ENCODE data around the gene AGBL4. TPM values are rescaled to one million over a fixed set of nuclear protein-coding genes. Genes with fewer than 3 reads are reported as not detected.

The AGBL4 gene
- total and polyA plus RNA-seq, 2 of the 4 experiments (the other 2 are of a cell fraction) = not detected

DNA sequence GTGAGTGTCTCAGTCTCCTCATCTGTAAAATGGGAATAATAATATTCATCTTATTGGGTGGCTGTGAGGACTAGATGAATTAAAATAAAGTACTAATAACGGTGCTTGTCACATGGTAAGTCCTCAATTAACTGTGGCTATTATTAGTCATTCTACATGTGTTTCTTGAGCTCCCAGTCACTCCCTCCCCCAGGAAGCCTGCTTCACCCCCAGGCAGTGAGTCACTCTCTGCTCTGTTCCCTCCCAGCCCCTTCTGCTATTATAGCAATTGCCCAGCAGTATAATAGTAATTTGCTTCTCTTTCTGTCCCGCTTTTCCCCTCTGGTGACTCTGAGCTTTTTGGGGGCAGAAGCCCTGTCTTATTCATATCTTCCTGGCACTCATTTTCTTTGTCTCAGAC is 1349.1 kb downstream of the AGBL4 start:
- CTCF ChIA-PET = no interaction called here
- no peak for TF ChIP-seq MAFK (IDR thresholded peaks at IDR 0.05; ENCODE audit: low read depth, low read length)
- no peak for TF ChIP-seq BHLHE40 (IDR thresholded peaks at IDR 0.05; ENCODE audit: low read depth, low read length)
- 0 out of 2 replicates have a peak, but pooled peaks have one; percentile 26 for TF ChIP-seq MAZ (IDR thresholded peaks at IDR 0.05; ENCODE audit: borderline replicate concordance, low read depth, low read length)
- TF ChIP-seq, protein P1, sequence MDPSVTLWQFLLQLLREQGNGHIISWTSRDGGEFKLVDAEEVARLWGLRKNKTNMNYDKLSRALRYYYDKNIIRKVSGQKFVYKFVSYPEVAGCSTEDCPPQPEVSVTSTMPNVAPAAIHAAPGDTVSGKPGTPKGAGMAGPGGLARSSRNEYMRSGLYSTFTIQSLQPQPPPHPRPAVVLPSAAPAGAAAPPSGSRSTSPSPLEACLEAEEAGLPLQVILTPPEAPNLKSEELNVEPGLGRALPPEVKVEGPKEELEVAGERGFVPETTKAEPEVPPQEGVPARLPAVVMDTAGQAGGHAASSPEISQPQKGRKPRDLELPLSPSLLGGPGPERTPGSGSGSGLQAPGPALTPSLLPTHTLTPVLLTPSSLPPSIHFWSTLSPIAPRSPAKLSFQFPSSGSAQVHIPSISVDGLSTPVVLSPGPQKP (IDR thresholded peaks at IDR 0.05; ENCODE audit: borderline replicate concordance, low read depth, low read length) = no peak
- TF ChIP-seq MXI1 (IDR thresholded peaks at IDR 0.05; ENCODE audit: borderline replicate concordance, low read depth, low read length) = no peak
- H4K91ac ChIP-seq (ENCODE audit: insufficient read depth, low read depth, low read length) = no peak overlapping the region
- H3K4me1 ChIP-seq (ENCODE audit: control insufficient read depth, insufficient read depth, low read length) = no peaks in the 10 kb centered on the region
- no peak overlapping the region for H3K14ac ChIP-seq (replicated peaks; ENCODE audit: low read depth, low read length)
- H3K23ac ChIP-seq (ENCODE audit: low read depth, low read length) = no peak overlapping the region
- no peak overlapping the region for H3K4me3 ChIP-seq (ENCODE audit: insufficient read depth, low read depth, low read length)
- no TSS peak for BruUV-seq (replicated peaks)
- no peak overlapping the region for H2BK5ac ChIP-seq (ENCODE audit: low read depth, low read length, poor library complexity, severe bottlenecking)
- ATAC-seq (ENCODE audit: low read depth) = no peak
- H4K8ac ChIP-seq (ENCODE audit: low read depth in 2 of 2, low read length in 2 of 2) = no peak overlapping the region
- no peak overlapping the region for H3K27ac ChIP-seq (ENCODE audit: insufficient read depth, low read length)
- no peak overlapping the region for H2AK9ac ChIP-seq (replicated peaks; ENCODE audit: low read depth, low read length, poor library complexity)
- H2AFZ ChIP-seq (replicated peaks; ENCODE audit: low read length, poor library complexity) = no peak overlapping the region
- intact Hi-C loops (cut with micrococcal nuclease) (no loop called here), dilution Hi-C loops (cut with HindIII; ENCODE audit: low sequenced_read_pairs, unreplicated experiment) (no loop called here), in situ Hi-C loops (cut with MboI; ENCODE audit: low sequenced_read_pairs) (loop anchor here (5.0 to 25.0 kb wide), 3 partner anchors 143 to 1670 kb away; no protein-coding TSS in a partner anchor)
- H2BK15ac ChIP-seq (ENCODE audit: low read depth, low read length) = no peak overlapping the region
- peak; percentile 35 for DNase-seq
- H3K56ac ChIP-seq (ENCODE audit: extremely low read depth, insufficient read depth, low read length) = no peak overlapping the region
- H3K4me2 ChIP-seq (ENCODE audit: low read depth, low read length) = no peak overlapping the region
- no peaks in the 10 kb centered on the region for H3K9me1 ChIP-seq (ENCODE audit: insufficient read depth, low read length)
- no peak overlapping the region for H2BK120ac ChIP-seq (ENCODE audit: low read depth, low read length)
- no peak overlapping the region for H2BK20ac ChIP-seq (ENCODE audit: low read depth, low read length)
- H3K9ac ChIP-seq (ENCODE audit: low read depth, low read length) = no peak overlapping the region
- no peak overlapping the region for H3K4ac ChIP-seq (ENCODE audit: low read depth, low read length)
- H3K9me3 ChIP-seq (ENCODE audit: control insufficient read depth, insufficient read depth, low read length) = no peaks in the 10 kb centered on the region
- H3K36me3 ChIP-seq (ENCODE audit: control insufficient read depth, insufficient read depth, low read length) = no peaks in the 10 kb centered on the region
- POLR2A ChIA-PET (ENCODE audit: unreplicated experiment) = interaction anchor here (0.6 kb wide), 1 partner anchor 14 kb away, joined by 8 read pairs; no protein-coding TSS in a partner anchor
- WGBS, 2 experiments (ENCODE audit: extremely low coverage in 2 of 2, insufficient read length in 1 of 2) = no CpG with 5 or more reads among the region's 2 CpGs
- H3K79me1 ChIP-seq (ENCODE audit: low read depth in 1 of 2, low read length in 2 of 2) = no peaks in the 10 kb centered on the region
- H3K27me3 ChIP-seq (ENCODE audit: control insufficient read depth, insufficient read depth, low read length) = no peaks in the 10 kb centered on the region
- H4K5ac ChIP-seq (ENCODE audit: low read depth, low read length) = no peak overlapping the region
- H4K20me1 ChIP-seq (ENCODE audit: insufficient read depth, low read length) = no peaks in the 10 kb centered on the region
- H3K18ac ChIP-seq (ENCODE audit: low read depth, low read length) = no peak overlapping the region
- no peak overlapping the region for H2AK5ac ChIP-seq (ENCODE audit: low read depth, low read length)
